ENCODE measurements around the gene SV2B.

The SV2B gene

GRCh38 chr15:91140601-91141000 is 40.5 kb downstream of the SV2B start:
- no peak overlapping the region for H3K27ac ChIP-seq
- TF ChIP-seq ZFX (IDR thresholded peaks at IDR 0.05) = no peak
- TF ChIP-seq CTCF (conservative IDR thresholded peaks at IDR 0.05) = no peak

GRCh38 chr15:91141097-91141496 is 41.0 kb downstream of the SV2B start:
- TF ChIP-seq CTCF (conservative IDR thresholded peaks at IDR 0.05) (no peak), ZFX (IDR thresholded peaks at IDR 0.05) (no peak)
- no peak overlapping the region for H3K27ac ChIP-seq

GRCh38 chr15:91142106-91142744 is 42.2 kb downstream of the SV2B start:
- no peak for TF ChIP-seq ZFX (IDR thresholded peaks at IDR 0.05)
- peak; percentile 86 for TF ChIP-seq CTCF (conservative IDR thresholded peaks at IDR 0.05)
- no peak overlapping the region for H3K27ac ChIP-seq

GRCh38 chr15:91142946-91143345 is 42.9 kb downstream of the SV2B start:
- H3K27ac ChIP-seq = no peak overlapping the region
- TF ChIP-seq CTCF (conservative IDR thresholded peaks at IDR 0.05) = no peak
- no peak for TF ChIP-seq ZFX (IDR thresholded peaks at IDR 0.05)

- TF ChIP-seq ZFX (IDR thresholded peaks at IDR 0.05) (no peak), CTCF (conservative IDR thresholded peaks at IDR 0.05) (no peak)
- H3K27ac ChIP-seq = no peak overlapping the region
Measured at GRCh38 chr15:91146728-91147127, 46.7 kb downstream of the SV2B start.

GRCh38 chr15:91148243-91148642 is 48.2 kb downstream of the SV2B start:
- no peak overlapping the region for H3K27ac ChIP-seq
- TF ChIP-seq CTCF (conservative IDR thresholded peaks at IDR 0.05) (no peak), ZFX (IDR thresholded peaks at IDR 0.05) (no peak)

GRCh38 chr15:91150502-91151160 is 50.6 kb downstream of the SV2B start:
- no peak overlapping the region for H3K27ac ChIP-seq
- TF ChIP-seq CTCF (conservative IDR thresholded peaks at IDR 0.05) (no peak), ZFX (IDR thresholded peaks at IDR 0.05) (no peak)

Data from C4-2B (cell line).